ENCODE results near the gene TIMM50. TPM values are rescaled to one million over a fixed set of nuclear protein-coding genes. Genes with fewer than 3 reads are reported as not detected.

Gene TIMM50
- total RNA-seq, 1 donor: 48.8 TPM

GRCh38 chr19:39436350-39436716 lies 44.3 kb upstream of the TIMM50 start:
- no peak for TF ChIP-seq CTCF (IDR thresholded peaks at IDR 0.05; ENCODE audit: insufficient read depth, low read depth, low read length)
- H3K4me3 ChIP-seq (ENCODE audit: low read depth, low read length): peak overlapping the region; percentile 73
- DNase-seq (ENCODE audit: low read depth): no peak

GRCh38 chr19:39438270-39438934 lies 42.2 kb upstream of the TIMM50 start:
- no peak for DNase-seq (ENCODE audit: low read depth)
- no peak overlapping the region for H3K4me3 ChIP-seq (ENCODE audit: low read depth, low read length)
- TF ChIP-seq CTCF (IDR thresholded peaks at IDR 0.05; ENCODE audit: insufficient read depth, low read depth, low read length): no peak

GRCh38 chr19:39444598-39445195 lies 35.9 kb upstream of the TIMM50 start:
- DNase-seq (ENCODE audit: low read depth): peak; percentile 55
- no peak for TF ChIP-seq CTCF (IDR thresholded peaks at IDR 0.05; ENCODE audit: insufficient read depth, low read depth, low read length)
- peak overlapping the region; percentile 97 for H3K4me3 ChIP-seq (ENCODE audit: low read depth, low read length)

GRCh38 chr19:39445196-39446111 lies 35.2 kb upstream of the TIMM50 start, which contains the start of gene SUPT5H:
TSS of gene SUPT5H (plus strand) at chr19:39445582. CDS start at chr19:39445891, 309 bp downstream.
- peak within 1 kb of the TSS; percentile 97 for H3K4me3 ChIP-seq (ENCODE audit: low read depth, low read length)
- TF ChIP-seq CTCF (IDR thresholded peaks at IDR 0.05; ENCODE audit: insufficient read depth, low read depth, low read length): no peak
- DNase-seq (ENCODE audit: low read depth): peak; percentile 98

GRCh38 chr19:39446365-39447084 lies 34.1 kb upstream of the TIMM50 start:
- no peak for DNase-seq (ENCODE audit: low read depth)
- peak overlapping the region; percentile 97 for H3K4me3 ChIP-seq (ENCODE audit: low read depth, low read length)
- no peak for TF ChIP-seq CTCF (IDR thresholded peaks at IDR 0.05; ENCODE audit: insufficient read depth, low read depth, low read length)

- no peak overlapping the region for H3K4me3 ChIP-seq (ENCODE audit: low read depth, low read length)
- TF ChIP-seq CTCF (IDR thresholded peaks at IDR 0.05; ENCODE audit: insufficient read depth, low read depth, low read length): no peak
- peak; percentile 23 for DNase-seq (ENCODE audit: low read depth)
Observed at GRCh38 chr19:39448271-39448670, 32.4 kb upstream of the TIMM50 start.

Measured in fibroblast of villous mesenchyme (primary cell).